K562 (cell line): ENCODE data around the gene CERCAM. TPM values are rescaled to one million over a fixed set of nuclear protein-coding genes. Genes with fewer than 3 reads are reported as not detected.
A peak's percentile ranks its signal among the peaks of the same experiment; 100 is the strongest.

Source experiments
- ATAC-seq: fragments of 200-7000 bp; cut with Tn5 transposase; 3 replicates; pipeline ENCODE4 v1.9.1; 2020; ENCODE audit warnings: moderate library complexity
- BruUV-seq: library from RNA; stranded (reverse); fragments of 400-500 nt; replicated peaks from 2 replicates; lab custom pipeline; 2021; lab: Mats Ljungman, UMichigan
- CTCF ChIA-PET: fragments of 300-600 bp; formaldehyde crosslinking; extraction: SDS; loops from one replicate; lab custom pipeline; 2021; ENCODE audit warnings: low intra/inter-chr PET ratio; lab: Yijun Ruan, JAX
- POLR2A ChIA-PET: fragments of 300-600, 350-650 bp; sonication (Branson Sonifier 250); formaldehyde crosslinking; extraction: SDS; loops from one replicate; lab custom pipeline; 2021; ENCODE audit warnings: antibody characterized with exemption, inconsistent platforms; lab: Yijun Ruan, JAX
- DNase-seq, 4 experiments: peaks; one replicate each; pipeline versions ENCODE4 v3.0.0 to v3.0.0-alpha.2; 2011 to 2018; ENCODE audit warnings: low spot score in 3 of 4, mixed read lengths in 3 of 4; ENCODE audit errors: extremely low read depth in 1 of 4
- FAIRE-seq: peaks from 2 replicates; lab custom pipeline; 2011; peaks lifted over from hg19 to GRCh38; lab: Jason Lieb, UNC
- H2AFZ ChIP-seq: 2 replicates; pipeline ENCODE4 v1.6.0; 2011; ENCODE audit warnings: low read depth, low read length, control low read depth, inconsistent platforms
- H3K27ac ChIP-seq: fragments of 200-600 bp; 3 replicates; pipeline ENCODE4 v1.8.0; 2011; ENCODE audit warnings: low read depth, mild to moderate bottlenecking, control low read depth, inconsistent platforms, low read length, moderate library complexity, mixed read lengths; ENCODE audit errors: extremely low read depth
- H3K27me3 ChIP-seq, 2 experiments: fragments of 300-600 bp in 1 of 2; 2 replicates in 1 of 2; 3 replicates in 1 of 2; pipeline versions ENCODE4 v1.6.0 to v1.8.0; 2011; ENCODE audit warnings: inconsistent platforms in 2 of 2, low read length in 2 of 2, mild to moderate bottlenecking in 1 of 2, mixed read lengths in 1 of 2, moderate library complexity in 1 of 2; ENCODE audit not compliant: control insufficient read depth in 2 of 2, insufficient read depth in 2 of 2
- H3K36me3 ChIP-seq: fragments of 300-600 bp; 3 replicates; pipeline ENCODE4 v1.8.0; 2011; ENCODE audit warnings: mild to moderate bottlenecking, low read length, inconsistent platforms; ENCODE audit not compliant: control insufficient read depth, insufficient read depth
- H3K4me1 ChIP-seq, 2 experiments: fragments of 200-600 bp in 1 of 2; replicated peaks in 1 of 2; 2 replicates in 1 of 2; 3 replicates in 1 of 2; pipeline versions ENCODE4 v1.5.1 to v1.8.0; 2011; ENCODE audit warnings: inconsistent platforms in 2 of 2, low read length in 2 of 2, mild to moderate bottlenecking in 1 of 2, mixed read lengths in 1 of 2, moderate library complexity in 1 of 2; ENCODE audit not compliant: control insufficient read depth in 2 of 2, insufficient read depth in 2 of 2
- H3K4me2 ChIP-seq: 2 replicates; pipeline ENCODE4 v1.6.1; 2011; ENCODE audit warnings: low read length, control low read depth, inconsistent platforms, mixed read lengths; ENCODE audit not compliant: insufficient read depth
- H3K4me3 ChIP-seq: fragments of 200-600 bp; sonication (generic), shearing (Covaris generic); 2 replicates; pipeline ENCODE4 v1.5.1; 2016; ENCODE audit warnings: control low read depth, inconsistent platforms
- H3K79me2 ChIP-seq: fragments of 200-600 bp; 3 replicates; pipeline ENCODE4 v1.8.0; 2011; ENCODE audit warnings: low read length, inconsistent platforms; ENCODE audit not compliant: control insufficient read depth, insufficient read depth
- H3K9ac ChIP-seq, 2 experiments: 2 replicates each; pipeline versions ENCODE4 v1.6.0 to v1.6.1; 2011; ENCODE audit warnings: low read depth in 2 of 2, low read length in 2 of 2, control low read depth in 1 of 2, inconsistent platforms in 1 of 2, mild to moderate bottlenecking in 1 of 2, mixed read lengths in 1 of 2; ENCODE audit not compliant: insufficient read depth in 1 of 2
- H3K9me1 ChIP-seq: one replicate; pipeline ENCODE4 v1.6.0; 2011; ENCODE audit warnings: inconsistent platforms, mild to moderate bottlenecking, low read length, moderate library complexity; ENCODE audit not compliant: control insufficient read depth, insufficient read depth
- H3K9me3 ChIP-seq: replicated peaks from 2 replicates; pipeline ENCODE4 v1.5.1; 2011; ENCODE audit warnings: low read depth, low read length, inconsistent platforms; ENCODE audit not compliant: control insufficient read depth, insufficient read depth
- H4K20me1 ChIP-seq: replicated peaks from 2 replicates; pipeline ENCODE4 v1.6.1; 2011; ENCODE audit warnings: low read length, inconsistent platforms, mixed read lengths; ENCODE audit not compliant: control insufficient read depth, insufficient read depth
- FOXJ2 ChIP-seq: fragments of 200-800 bp; sonication (Bioruptor generic); IDR thresholded peaks from 2 replicates; pipeline ENCODE4 v1.6.1; 2016; ENCODE audit warnings: missing genetic modification characterization, missing compliant biosample characterization
- JUNB ChIP-seq: fragments of 450-650 bp; formaldehyde crosslinking; conservative IDR thresholded peaks from 2 replicates; pipeline ENCODE4 v1.4.0; 2020; ENCODE audit warnings: mild to moderate bottlenecking
- KAT7 ChIP-seq: sonication (generic); formaldehyde crosslinking; IDR thresholded peaks from 2 replicates; pipeline ENCODE4 v1.8.0; 2022; ENCODE audit warnings: missing genetic modification reagents, mild to moderate bottlenecking, borderline replicate concordance
- RBM15 ChIP-seq: fragments of 200-400 bp; formaldehyde crosslinking; IDR thresholded peaks from 2 replicates; pipeline ENCODE4 v1.6.1; 2018; ENCODE audit warnings: mild to moderate bottlenecking, low read length, moderate library complexity; ENCODE audit not compliant: insufficient read depth
- RERE ChIP-seq: sonication (generic); formaldehyde crosslinking; IDR thresholded peaks from 2 replicates; pipeline ENCODE4 v1.8.0; 2023; ENCODE audit warnings: missing genetic modification reagents, mild to moderate bottlenecking, borderline replicate concordance
- SFPQ ChIP-seq: fragments of 200-400 bp; formaldehyde crosslinking; IDR thresholded peaks from 2 replicates; pipeline ENCODE4 v1.6.1; 2017; ENCODE audit warnings: mild to moderate bottlenecking, low read depth, low read length, moderate library complexity
- SOX6 ChIP-seq: fragments of 450-650 bp; IDR thresholded peaks from 2 replicates; pipeline ENCODE4 v1.6.1; 2014; ENCODE audit warnings: mild to moderate bottlenecking
- SUPT5H ChIP-seq: fragments of 450-650 bp; IDR thresholded peaks from 2 replicates; pipeline ENCODE4 v1.6.1; 2016
- ZNF12 ChIP-seq: sonication (generic); formaldehyde crosslinking; IDR thresholded peaks from 2 replicates; pipeline ENCODE4 v1.4.0; 2020; ENCODE audit warnings: mild to moderate bottlenecking, missing genetic modification reagents
- ZNF140 ChIP-seq: fragments of 250-450 bp; sonication (Bioruptor Pico); IDR thresholded peaks from 2 replicates; pipeline ENCODE4 v1.8.0; 2021; ENCODE audit warnings: moderate library complexity, mild to moderate bottlenecking, inconsistent platforms
- ZNF354B ChIP-seq: fragments of 250-450 bp; sonication (Bioruptor Pico); IDR thresholded peaks from 2 replicates; pipeline ENCODE4 v1.4.0; 2020
- ZNF518B ChIP-seq: fragments of 250-450 bp; sonication (Bioruptor Pico); IDR thresholded peaks from 2 replicates; pipeline ENCODE4 v1.5.0; 2021; ENCODE audit warnings: mild to moderate bottlenecking, moderate library complexity
- WGBS: fragments of 100-300 bp; shearing (Covaris generic); methylation state at CpG from one replicate; pipeline ENCODE4 v1.1.6; 2016; ENCODE audit warnings: low coverage, mixed read lengths; ENCODE audit not compliant: insufficient coverage; ENCODE audit errors: missing lambda C conversion rate; 5-methylcytosine and 5-hydroxymethylcytosine counted together
- in situ Hi-C: fragments of 300-500 bp; cut with MboI; formaldehyde crosslinking; loops from 4 replicates; pipeline ENCODE4 v1.15.0; 2018; ENCODE audit warnings: inconsistent platforms, mixed read lengths
- intact Hi-C: fragments of 100-400 bp; cut with micrococcal nuclease; formaldehyde crosslinking; loops from 2 replicates; pipeline ENCODE4 v1.14.2; 2022
- polyA plus RNA-seq, 8 experiments: library from polyadenylated mRNA; depleted of rRNA in 4 of 8; stranded (reverse) in 5 of 8; unstranded in 3 of 8; fragments of >200 nt; fragmentation: Nextera tagmentation in 2 of 8; fragmentation: Illumina TruSeq in 1 of 8; extraction: Ambion mirVana in 2 of 8; extraction: Trizol in 1 of 8; gene quantifications; 2 replicates each; pipeline versions ENCODE4 v1.2.1 to v1.2.3, GENCODE V29; 2011 to 2014; ENCODE audit warnings: inconsistent platforms in 1 of 8, missing spikeins in 1 of 8
- total RNA-seq, 7 experiments: library from RNA; depleted of rRNA in 6 of 7; stranded (reverse); fragments of >200 nt in 6 of 7; fragmentation: Illumina TruSeq in 2 of 7; extraction: Trizol in 2 of 7; gene quantifications; 2 replicates each; pipeline versions ENCODE4 v1.2.1 to v1.2.3, GENCODE V29; 2011 to 2021; ENCODE audit warnings: low replicate concordance in 1 of 7

Gene CERCAM
- total and polyA plus RNA-seq, 9 of the 15 experiments (the other 6 are each of a cell fraction or from before 2014, with no cell fraction given), result 0.75 to 24.0 (median 18.0) TPM

GRCh38 chr9:128434340-128434739, 13.7 kb downstream of the CERCAM start:
- H3K36me3 ChIP-seq, result peaks cover 28% of the 10 kb centered on the region; the same call in 2 of the 3 replicates
- ChIA-PET CTCF (no interaction called here), POLR2A (interaction anchor here (0.6 to 0.8 kb wide), 3 partner anchors 24 to 198 kb away, joined by 3 to 4 read pairs (median 3); no protein-coding TSS in a partner anchor)
- DNase-seq (peak in 1 of 4 experiments; percentile 5), ATAC-seq (no peak), FAIRE-seq (no peak)
- no peaks in the 10 kb centered on the region for H3K27me3 ChIP-seq
- peaks cover 6% of the 10 kb centered on the region; the same call in 2 of the 3 replicates for H3K79me2 ChIP-seq
- H3K27ac ChIP-seq, result no peak overlapping the region
- no peaks in the 10 kb centered on the region for H3K9me1 ChIP-seq
- peak overlapping the region in 1 of 2 experiments; percentile 68; a peak in 2 of 4 replicates for H3K9ac ChIP-seq
- H3K9me3 ChIP-seq, result no peaks in the 10 kb centered on the region
- no peak overlapping the region for H3K4me2 ChIP-seq
- peaks cover 7 to 33% of the 10 kb centered on the region in 2 experiments; a peak in 4 of 5 replicates for H3K4me1 ChIP-seq
- H3K4me3 ChIP-seq, result no peak overlapping the region
- in situ Hi-C loops (no loop called here), intact Hi-C loops (no loop called here)
- 85% methylated on average over 11 of the region's 17 CpGs for WGBS
- H4K20me1 ChIP-seq, result no peaks in the 10 kb centered on the region
- H2AFZ ChIP-seq, result no peak overlapping the region
- no TSS peak for BruUV-seq
- no peak for TF ChIP-seq ZNF354B (CRISPR knock-in tag)
- no peak for TF ChIP-seq ZNF140 (CRISPR knock-in tag)
- TF ChIP-seq ZNF12 (CRISPR knock-in tag), result no peak
- TF ChIP-seq RERE (CRISPR knock-in tag), result no peak
- TF ChIP-seq JUNB (CRISPR knock-in tag), result no peak
- TF ChIP-seq SUPT5H, result no peak
- TF ChIP-seq SFPQ, result no peak
- no peak for TF ChIP-seq ZNF518B (CRISPR knock-in tag)
- no peak for TF ChIP-seq FOXJ2
- TF ChIP-seq RBM15, result no peak
- TF ChIP-seq KAT7 (CRISPR knock-in tag), result no peak
- no peak for TF ChIP-seq SOX6
